Measurements from ENCODE around the gene TP53AIP1.

Gene TP53AIP1

GRCh38 chr11:128898580-128899344 lies 43.9 kb downstream of the TP53AIP1 start:
- H3K4me3 ChIP-seq (ENCODE audit: low read depth, low read length) = no peak overlapping the region
- no peak for TF ChIP-seq CTCF (IDR thresholded peaks at IDR 0.05; ENCODE audit: control insufficient read depth, extremely low read depth, insufficient read depth)
- no peak for DNase-seq (ENCODE audit: low read depth)

GRCh38 chr11:128897826-128898225 lies 44.8 kb downstream of the TP53AIP1 start:
- H3K4me3 ChIP-seq (ENCODE audit: low read depth, low read length) = no peak overlapping the region
- no peak for TF ChIP-seq CTCF (IDR thresholded peaks at IDR 0.05; ENCODE audit: control insufficient read depth, extremely low read depth, insufficient read depth)
- no peak for DNase-seq (ENCODE audit: low read depth)

- no peak for TF ChIP-seq CTCF (IDR thresholded peaks at IDR 0.05; ENCODE audit: control insufficient read depth, extremely low read depth, insufficient read depth)
- no peak for DNase-seq (ENCODE audit: low read depth)
- no peak overlapping the region for H3K4me3 ChIP-seq (ENCODE audit: low read depth, low read length)
Measured at GRCh38 chr11:128896356-128896755, 46.3 kb downstream of the TP53AIP1 start.

GRCh38 chr11:128895526-128895925 lies 47.1 kb downstream of the TP53AIP1 start:
- no peak for TF ChIP-seq CTCF (IDR thresholded peaks at IDR 0.05; ENCODE audit: control insufficient read depth, extremely low read depth, insufficient read depth)
- H3K4me3 ChIP-seq (ENCODE audit: low read depth, low read length) = no peak overlapping the region
- DNase-seq (ENCODE audit: low read depth) = no peak

GRCh38 chr11:128894685-128895084 lies 48.0 kb downstream of the TP53AIP1 start:
- DNase-seq (ENCODE audit: low read depth) = no peak
- no peak overlapping the region for H3K4me3 ChIP-seq (ENCODE audit: low read depth, low read length)
- TF ChIP-seq CTCF (IDR thresholded peaks at IDR 0.05; ENCODE audit: control insufficient read depth, extremely low read depth, insufficient read depth) = no peak

GRCh38 chr11:128894286-128894681 lies 48.4 kb downstream of the TP53AIP1 start:
- DNase-seq (ENCODE audit: low read depth) = no peak
- TF ChIP-seq CTCF (IDR thresholded peaks at IDR 0.05; ENCODE audit: control insufficient read depth, extremely low read depth, insufficient read depth) = no peak
- no peak overlapping the region for H3K4me3 ChIP-seq (ENCODE audit: low read depth, low read length)
